ENCODE results near the gene SLC44A1.

DNA sequence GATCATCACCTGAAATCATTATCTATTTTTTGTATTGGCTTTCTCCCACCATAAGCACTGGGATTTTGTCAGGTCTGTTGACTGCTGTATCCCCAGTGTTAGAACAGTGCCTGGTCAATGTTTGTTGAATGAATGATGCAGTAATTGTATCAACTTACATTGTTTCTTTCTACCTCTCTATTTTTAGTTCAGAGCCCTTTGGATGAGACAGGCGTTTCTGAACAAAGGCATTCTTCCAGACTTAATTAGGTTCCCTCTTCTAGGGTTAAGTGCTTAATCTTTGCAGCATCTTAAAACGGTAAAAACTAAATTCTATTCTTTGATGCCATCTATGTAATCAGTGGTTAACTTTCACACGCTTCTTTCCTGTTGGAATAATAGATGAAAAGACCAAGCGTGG lies 26.3 kb downstream of the SLC44A1 start:
- TF ChIP-seq, protein P1, sequence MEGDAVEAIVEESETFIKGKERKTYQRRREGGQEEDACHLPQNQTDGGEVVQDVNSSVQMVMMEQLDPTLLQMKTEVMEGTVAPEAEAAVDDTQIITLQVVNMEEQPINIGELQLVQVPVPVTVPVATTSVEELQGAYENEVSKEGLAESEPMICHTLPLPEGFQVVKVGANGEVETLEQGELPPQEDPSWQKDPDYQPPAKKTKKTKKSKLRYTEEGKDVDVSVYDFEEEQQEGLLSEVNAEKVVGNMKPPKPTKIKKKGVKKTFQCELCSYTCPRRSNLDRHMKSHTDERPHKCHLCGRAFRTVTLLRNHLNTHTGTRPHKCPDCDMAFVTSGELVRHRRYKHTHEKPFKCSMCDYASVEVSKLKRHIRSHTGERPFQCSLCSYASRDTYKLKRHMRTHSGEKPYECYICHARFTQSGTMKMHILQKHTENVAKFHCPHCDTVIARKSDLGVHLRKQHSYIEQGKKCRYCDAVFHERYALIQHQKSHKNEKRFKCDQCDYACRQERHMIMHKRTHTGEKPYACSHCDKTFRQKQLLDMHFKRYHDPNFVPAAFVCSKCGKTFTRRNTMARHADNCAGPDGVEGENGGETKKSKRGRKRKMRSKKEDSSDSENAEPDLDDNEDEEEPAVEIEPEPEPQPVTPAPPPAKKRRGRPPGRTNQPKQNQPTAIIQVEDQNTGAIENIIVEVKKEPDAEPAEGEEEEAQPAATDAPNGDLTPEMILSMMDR (IDR thresholded peaks at IDR 0.05): no peak
- TF ChIP-seq POLR2A (IDR thresholded peaks at IDR 0.05) (no peak), EP300 (IDR thresholded peaks at IDR 0.05) (no peak)

All from tibial nerve (tissue), 4 donors.